NCI-H345 (cell line): Measurements from ENCODE around the gene TSHZ3.

Experiments used
- DNase-seq: peaks from one replicate; lab custom pipeline; 2025; lab: John Stamatoyannopoulos, UW

Gene TSHZ3

DNA sequence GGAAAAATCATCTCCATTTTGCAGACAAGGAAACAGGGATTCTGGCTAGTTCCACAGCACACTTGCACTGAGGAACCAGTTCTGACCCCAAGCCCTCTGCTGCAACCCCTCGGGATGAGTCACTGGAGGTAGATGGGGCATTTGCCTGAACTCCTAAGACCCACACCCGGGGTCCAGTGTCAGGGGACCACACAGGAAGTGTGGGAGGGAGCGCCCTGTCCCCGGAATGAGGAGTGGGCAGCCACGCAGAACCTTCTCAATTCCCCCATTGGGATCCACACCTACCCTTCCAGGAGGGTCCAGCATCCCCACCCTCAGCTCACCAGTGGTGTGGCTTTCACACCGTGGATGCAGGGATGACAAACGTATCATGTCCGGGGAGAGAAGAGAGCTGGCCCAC lies 62.7 kb downstream of the TSHZ3 start:
- DNase-seq, result no peak

GRCh38 chr19:31285744-31286143 lies 63.5 kb downstream of the TSHZ3 start:
- DNase-seq, result no peak

- DNase-seq, result no peak
These were observed 64.6 kb downstream of the TSHZ3 start for GRCh38 chr19:31284621-31285020.

DNA sequence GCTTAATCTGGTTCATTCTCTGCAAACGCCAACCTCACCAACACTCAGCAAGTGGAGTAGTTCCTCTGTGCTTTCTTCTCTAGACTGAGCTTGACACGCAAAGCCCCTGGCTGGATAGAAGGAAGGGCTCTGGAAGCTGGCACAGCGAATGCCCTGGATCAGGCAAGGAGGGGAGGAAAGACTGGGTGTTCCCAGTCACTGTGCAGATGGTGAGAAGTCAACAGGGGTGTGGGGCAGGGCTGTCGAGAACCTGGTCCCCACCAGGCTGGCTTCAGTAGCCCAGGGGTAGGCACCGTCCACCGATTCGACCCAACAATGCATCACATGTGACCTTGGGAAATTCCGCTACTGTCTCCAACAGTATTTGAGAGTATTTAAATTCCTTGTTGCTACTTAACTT lies 65.5 kb downstream of the TSHZ3 start:
- no peak for DNase-seq

GRCh38 chr19:31282346-31282745 lies 66.9 kb downstream of the TSHZ3 start:
- DNase-seq, result no peak

- no peak for DNase-seq
These were observed 68.8 kb downstream of the TSHZ3 start for GRCh38 chr19:31280287-31281006.

GRCh38 chr19:31279436-31279765 lies 69.8 kb downstream of the TSHZ3 start:
- no peak for DNase-seq

DNA sequence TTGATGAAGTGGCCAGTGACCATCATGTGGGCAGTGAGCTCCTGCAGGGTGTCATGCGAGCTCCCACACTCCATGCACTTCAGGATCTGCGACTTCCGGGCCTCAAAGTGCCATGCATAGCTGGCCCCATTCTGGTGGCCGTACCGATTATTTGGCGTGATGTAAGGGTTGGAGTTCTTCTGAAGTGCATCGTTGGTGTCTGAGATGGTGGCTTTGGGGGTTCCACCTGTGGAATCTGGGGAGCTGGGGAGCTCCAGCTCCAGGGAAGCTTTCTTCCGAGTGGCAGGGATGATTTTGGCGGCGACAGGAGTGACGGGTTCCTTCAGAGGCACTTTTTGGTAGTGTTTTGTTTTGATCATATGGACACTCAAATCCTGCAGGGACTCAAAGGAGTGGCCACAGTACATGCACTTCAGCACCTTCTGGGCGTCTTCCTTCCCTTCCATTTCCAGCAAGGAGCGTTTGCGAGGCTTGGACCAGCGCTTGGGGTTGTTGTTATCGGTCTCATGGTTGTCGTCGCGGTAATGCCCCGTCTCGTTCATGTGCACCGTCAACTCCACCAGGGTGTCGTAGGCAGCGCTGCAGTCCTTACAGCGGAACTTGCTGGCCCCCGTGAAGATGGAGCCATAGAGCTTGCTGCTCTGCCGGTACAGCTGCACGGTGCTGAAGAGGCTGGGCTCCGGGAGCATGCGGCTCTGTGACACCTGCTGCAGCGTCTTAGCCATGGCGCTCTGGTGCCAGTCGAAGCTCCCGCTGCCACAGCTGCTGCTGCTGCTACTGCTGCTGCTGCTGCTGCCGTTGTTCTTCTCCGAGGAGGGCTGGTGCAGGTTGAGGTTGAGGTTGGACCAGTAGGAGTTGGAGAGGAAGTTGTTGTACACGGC lies 70.4 kb downstream of the TSHZ3 start:
- no peak for DNase-seq

DNA sequence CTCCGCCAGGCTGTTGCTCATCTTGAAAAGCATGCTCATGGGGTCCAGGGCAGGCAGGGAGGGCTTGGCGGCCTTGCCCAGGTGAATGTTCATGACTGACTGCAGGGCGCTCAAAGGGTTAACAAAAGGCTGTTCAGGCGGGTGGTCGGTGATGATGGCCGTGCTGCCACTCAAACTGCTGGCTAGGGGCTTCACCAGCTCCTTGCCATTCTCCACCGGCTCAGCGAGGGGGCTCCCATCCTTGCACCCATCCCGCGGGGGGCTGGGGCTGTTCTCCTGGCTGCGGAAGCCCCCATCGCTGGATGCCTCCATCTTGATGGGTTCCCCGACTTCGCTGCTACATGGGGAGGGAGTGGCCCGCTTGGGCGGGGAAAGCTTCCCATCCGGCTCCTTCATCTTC lies 71.7 kb downstream of the TSHZ3 start:
- DNase-seq, result no peak

DNA sequence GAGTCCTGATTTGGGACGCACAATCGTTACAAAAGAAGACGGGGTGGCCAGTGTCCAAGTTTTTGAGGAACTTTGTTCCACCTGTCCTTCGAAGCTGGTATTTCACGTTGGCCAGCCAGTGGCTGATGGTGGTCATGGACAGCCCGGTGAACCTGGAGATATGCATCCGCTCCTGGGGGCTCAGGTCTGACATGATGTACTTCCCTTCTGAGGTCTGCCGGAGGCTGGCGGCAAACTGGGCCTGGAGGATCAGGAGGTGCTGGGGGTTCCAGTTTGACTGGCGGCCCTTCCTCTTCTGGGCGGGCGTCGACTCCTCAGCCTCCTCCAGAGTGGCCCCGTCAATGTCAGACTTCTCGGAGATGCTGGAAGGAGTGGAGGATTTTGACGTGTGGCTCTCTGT lies 72.4 kb downstream of the TSHZ3 start:
- no peak for DNase-seq

GRCh38 chr19:31275068-31275334 lies 74.2 kb downstream of the TSHZ3 start:
- no peak for DNase-seq

GRCh38 chr19:31274251-31275067 lies 74.8 kb downstream of the TSHZ3 start:
- DNase-seq, result no peak

DNA sequence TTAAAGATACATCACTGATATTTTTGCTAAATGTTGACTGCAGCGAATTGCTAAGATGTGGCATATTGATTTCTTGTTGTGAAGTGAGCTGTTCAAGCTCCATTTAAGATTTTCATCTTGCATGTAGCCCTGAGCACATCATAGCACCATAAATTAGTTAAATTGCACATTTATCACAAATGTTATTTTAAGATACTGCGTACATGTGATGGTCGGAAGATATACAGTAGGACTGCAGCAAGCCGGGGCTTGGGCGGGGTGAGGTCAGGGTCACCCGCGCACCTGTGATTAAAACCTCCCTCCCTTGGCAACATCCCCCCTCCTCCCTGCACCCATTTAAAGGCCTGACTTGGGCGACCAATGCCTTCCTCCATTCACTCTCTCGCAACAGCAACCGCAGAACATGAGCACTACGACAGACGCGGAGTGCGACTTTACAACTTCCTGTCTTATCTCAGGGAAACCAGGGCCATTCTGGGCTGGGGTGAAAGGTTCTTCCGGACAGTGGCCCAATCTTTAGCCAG lies 76.6 kb downstream of the TSHZ3 start:
- DNase-seq, result no peak

DNA sequence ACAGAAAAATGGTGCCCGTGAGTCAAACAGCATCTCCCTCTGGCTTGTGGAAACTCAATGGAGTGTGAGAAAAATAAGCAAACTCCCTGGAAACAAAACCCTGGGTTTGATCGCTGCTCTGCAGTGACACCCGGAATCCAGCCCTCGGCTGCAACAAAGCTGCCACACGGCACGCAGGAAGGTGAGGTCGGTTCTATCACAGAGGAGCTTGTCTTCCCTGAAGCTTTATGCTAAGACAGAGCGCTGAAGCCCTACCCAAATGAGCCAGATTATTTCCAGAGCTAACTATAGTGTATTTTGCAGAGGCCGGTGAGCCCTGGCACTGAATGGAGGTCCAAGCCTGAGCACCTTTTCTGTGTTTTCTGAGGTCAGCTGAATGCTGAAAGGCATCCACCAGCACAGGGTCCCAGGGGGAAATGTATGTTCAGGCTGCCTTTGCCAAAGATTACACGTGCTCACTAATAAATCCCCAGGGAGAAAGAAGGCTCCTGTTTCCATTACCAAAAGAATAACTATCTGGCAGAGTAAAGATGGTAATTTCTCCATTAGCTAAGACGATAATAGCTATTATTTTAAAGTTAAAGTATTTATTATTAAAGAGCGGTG lies 77.8 kb downstream of the TSHZ3 start:
- no peak for DNase-seq

DNA sequence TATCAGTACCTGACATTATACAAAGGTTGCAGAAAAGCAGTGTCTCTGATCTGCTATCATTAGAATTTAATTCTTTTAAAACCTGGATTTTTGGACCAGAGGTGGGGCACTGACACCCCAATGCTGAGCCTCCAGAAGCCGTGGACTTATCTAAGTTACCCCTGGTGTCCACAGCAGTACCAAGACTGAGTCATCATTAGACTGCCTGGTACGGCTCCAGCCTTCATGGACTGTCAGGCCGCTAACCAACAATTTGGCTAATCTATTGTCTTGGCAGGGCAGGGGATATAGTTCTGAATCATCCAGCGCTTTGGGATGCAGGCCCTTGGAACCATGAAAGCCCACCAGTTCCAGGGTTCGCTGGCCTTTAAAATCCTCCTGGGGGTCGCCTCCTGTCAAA lies 78.3 kb downstream of the TSHZ3 start:
- no peak for DNase-seq

GRCh38 chr19:31269425-31270127 lies 79.7 kb downstream of the TSHZ3 start:
- no peak for DNase-seq

- DNase-seq, result no peak
These were observed 80.4 kb downstream of the TSHZ3 start for GRCh38 chr19:31268751-31269383.

DNA sequence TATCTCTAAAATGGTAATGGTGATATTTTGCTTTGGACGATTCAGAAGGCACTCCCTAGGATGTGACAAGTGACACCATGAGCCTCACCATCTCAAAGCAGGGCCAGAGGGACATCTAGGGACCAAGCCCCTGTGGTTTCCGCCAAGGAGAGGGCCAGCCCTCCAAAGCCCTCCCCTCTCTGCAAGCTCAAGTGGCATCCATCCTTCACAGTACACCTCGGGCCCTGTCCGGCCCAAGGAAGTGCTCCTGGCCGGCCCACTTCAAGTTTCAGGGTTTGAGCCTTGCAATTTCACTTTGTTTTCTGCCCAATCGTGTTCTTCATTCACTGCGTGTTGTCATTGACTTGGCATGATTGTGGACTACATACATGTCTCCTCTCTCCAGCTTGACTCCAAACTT lies 82.5 kb downstream of the TSHZ3 start:
- DNase-seq, result no peak

GRCh38 chr19:31266196-31266595 lies 83.0 kb downstream of the TSHZ3 start:
- no peak for DNase-seq

DNA sequence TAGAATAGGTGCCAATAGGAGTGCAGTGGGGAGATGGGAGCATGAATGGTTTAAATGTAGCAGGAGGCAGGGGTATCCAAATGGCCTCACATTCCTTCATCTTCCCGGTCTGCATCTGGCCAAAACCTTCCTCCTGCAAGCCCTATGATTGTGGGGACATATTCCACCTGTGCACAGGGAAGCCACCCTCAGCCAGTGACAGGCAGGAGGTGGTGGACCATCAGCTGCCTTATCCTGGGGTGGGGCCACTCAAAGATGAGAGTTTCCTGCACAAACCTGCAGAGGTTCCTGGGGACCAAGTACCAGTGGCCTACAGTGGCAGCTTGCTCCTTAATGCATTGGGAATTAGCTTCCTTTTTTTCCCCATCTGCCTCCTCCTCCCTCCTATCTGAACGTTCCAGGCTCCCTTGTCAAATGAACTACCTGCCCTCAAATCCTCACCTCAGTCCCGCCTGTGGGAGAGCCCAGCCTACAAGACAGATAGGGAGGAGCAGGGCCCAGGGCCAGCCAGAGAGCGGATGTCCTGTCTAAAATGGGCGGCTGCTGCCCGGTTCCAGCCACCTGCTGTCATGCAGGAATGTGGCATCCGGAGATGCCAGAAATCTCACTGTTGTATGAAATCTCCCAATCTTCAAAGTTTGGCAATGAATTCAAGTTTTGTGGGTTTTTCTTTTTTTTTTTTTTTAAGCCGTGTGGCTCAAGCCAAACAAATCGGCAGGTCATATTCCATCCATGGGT lies 85.0 kb downstream of the TSHZ3 start:
- DNase-seq, result no peak

DNA sequence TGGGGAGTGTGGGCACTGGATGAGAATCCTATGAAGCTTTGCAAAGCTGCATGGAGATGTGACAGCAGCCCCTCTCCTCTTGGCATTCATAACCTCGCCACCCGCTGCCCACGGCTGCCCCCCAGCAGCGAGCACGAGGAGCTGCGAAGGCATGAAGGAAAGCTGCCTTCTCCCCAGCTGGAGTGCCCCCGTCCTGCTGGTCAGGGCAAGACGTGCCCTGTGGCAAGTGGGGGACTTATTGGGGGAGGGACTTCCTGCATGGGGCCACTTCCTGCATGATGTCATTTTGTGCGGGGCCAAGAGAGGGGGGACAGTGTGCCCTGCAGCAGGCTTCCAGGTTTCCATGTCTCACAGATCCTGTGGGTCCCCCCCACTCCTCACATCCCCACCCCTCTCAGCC lies 85.9 kb downstream of the TSHZ3 start:
- DNase-seq, result no peak
